GM21528 (cell line): ENCODE data around the gene AQP3.
"Not testable (repeated sequence)": the region's sequence is repeated elsewhere in the genome, so short reads cannot be mapped to it uniquely, and the experiment has no call there.

Source experiments
- ATAC-seq: cut with Tn5 transposase; IDR thresholded peaks from one replicate; pipeline ENCODE4 v1.9.1; 2021; ENCODE audit warnings: mild to moderate bottlenecking, moderate library complexity; ENCODE audit not compliant: unreplicated experiment, low FRiP score

AQP3 gene

GRCh38 chr9:33419708-33420303, 27.6 kb downstream of the AQP3 start:
- ATAC-seq, result no peak

DNA sequence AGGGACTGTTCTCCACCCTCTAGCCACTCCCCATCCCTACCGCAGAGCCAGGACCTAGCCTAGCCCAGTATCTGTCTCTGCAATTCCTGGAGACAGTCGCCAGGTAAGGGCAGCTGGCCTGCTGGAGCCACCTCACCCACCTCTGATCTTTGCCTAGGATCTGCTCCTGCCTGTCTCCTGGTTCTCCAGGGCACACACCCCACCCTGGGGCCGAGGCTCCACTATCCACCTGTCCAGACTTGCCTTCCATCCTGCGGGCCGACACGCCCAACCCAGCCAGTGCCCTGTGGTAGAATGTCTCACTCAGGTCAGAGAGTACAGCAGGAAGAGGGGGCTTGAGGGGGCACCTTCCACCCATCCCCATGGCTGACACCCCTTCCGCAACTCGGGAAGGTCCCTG, 29.3 kb downstream of the AQP3 start:
- ATAC-seq, result no peak

DNA sequence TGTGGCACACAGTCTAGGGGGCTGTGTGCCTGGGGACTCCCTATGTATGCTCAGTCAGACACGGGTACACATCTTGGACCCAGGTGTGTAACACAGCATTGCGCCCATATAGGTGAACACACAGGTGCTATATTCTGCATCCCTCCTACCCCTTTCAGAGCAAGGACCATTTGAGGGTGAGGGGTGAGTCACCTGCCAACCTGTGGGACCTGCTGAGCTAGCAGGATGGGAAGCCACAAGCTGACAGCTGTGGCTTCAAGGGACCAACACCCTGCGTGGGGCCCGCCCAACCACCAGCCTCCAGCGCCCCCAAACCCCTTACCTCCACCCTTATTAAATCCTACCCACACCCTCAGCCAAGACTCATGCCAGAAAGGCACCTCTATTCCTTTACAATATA, 30.4 kb downstream of the AQP3 start:
- no peak for ATAC-seq

- no peak for ATAC-seq
Observed at GRCh38 chr9:33415501-33416038, 31.8 kb downstream of the AQP3 start.

DNA sequence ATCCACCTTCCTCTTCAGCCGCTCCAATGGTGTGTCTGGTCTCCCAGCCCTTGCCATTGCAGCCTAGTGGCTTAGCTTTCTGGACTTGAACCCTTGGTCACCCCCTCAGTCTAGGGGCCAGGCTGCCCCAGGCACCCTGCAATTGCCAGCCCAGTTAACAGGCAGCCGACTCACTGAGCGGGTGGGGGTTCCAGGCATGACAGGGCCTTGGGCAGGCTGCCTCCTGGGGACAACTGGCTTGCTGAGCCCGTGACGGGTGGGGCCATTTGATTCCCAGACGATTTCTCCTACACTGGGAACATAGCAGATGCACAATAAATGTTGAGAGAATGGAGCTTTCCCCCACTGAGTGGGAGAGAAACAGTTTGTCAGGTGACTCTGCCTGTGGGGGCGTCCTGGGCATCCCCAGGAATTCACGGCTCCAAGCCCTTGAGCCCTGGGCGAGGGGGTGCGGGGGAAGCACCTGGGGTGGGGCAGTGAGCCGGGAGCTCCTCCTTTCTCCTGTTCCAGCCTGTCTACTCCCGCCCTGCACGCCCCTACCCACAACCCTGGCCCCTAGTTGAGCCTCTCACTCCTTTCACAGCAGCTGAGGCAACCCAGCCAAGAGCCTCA, 32.4 kb downstream of the AQP3 start:
- no peak for ATAC-seq

DNA sequence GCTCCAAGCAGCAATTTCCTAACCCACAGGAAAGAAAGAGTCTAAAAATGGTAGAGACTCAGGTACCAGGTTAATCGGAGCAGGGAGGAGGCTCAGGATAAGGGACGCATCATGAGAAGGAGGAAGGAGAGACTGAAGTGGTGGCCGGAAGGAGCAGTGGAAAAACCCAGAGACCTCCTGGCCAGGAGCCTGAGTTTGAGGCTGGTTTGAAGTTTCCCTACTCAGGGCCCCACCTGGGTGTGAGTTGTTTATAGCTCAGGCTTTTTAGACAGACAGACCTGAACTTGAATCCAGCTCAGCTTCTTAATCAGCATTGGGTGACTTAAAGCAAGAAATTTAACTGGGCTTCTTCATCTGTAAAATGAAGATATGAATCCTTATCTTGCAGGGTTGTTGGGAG, 33.1 kb downstream of the AQP3 start:
- no peak for ATAC-seq

DNA sequence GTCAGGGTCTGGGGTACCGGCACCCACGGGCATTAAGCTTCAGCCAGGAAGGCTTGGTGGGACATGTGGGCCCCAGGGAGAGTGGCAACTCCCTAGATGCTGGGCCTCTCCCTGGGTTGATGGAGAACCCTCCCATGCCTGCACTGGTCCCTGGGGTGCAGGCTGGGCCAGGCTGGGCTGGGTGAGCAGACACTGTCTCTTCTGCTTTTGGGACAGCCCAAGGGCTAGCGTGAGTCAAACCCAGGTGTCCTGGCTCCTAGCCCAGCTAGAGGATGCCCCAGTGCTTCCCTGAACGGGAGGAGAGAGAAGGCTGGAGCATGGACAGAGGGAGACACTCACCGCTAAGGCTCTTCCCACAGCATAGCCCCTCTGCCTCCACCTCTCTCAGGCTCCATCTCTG, 39.3 kb downstream of the AQP3 start:
- ATAC-seq, result no peak

- no peak for ATAC-seq
Observed at GRCh38 chr9:33407061-33407460, 40.3 kb downstream of the AQP3 start.

- ATAC-seq, result no peak
Observed at GRCh38 chr9:33404788-33405362, 42.5 kb downstream of the AQP3 start.

DNA sequence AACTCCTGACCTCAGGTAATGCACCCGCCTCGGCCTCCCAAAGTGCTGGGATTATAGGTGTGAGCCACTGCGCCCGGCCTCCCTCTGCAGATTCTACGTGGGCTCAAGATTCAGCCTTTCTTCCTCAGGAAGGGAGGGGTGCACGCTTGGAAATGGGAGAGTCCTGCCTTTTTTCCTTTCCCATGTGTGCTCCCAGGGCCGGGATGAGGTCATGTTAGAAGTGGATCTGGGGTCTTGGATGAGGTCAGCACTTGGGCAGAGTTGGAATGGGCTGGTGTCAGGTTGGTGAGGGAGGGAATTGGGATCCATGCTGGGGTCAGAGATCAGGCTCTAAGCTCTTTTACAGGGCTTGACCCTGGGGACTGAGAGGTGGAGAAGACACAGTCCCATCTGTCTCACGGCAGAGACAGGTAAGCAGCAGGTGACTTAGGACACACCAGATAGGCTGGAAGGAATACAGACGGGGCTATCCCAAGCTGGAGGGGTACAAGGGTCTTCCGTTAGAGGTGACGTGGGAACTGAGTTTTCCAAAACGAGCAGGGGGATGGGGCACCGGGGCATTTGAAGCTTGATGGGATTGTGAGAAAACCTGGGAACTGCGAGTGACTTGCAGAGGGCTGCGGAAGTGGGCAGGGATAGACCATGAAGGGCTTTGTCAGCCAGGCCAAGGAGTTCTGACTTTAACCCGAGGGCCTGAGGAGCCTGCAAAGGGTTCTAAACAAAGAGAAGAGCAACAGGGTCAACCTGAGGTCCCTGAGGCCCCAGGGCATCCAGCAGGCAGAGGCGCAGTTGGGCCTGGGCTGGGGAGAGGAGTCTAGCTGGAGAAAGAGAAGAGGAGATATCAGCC, 43.2 kb downstream of the AQP3 start:
- ATAC-seq, result no peak

GRCh38 chr9:33402371-33402770, 45.0 kb downstream of the AQP3 start, which contains the start of gene AQP7:
Gene AQP7, minus strand, starts transcription at chr9:33402568. Its CDS starts 1,306 bp downstream, at chr9:33401262.
- not testable (repeated sequence) for ATAC-seq

- not testable (repeated sequence) for ATAC-seq
Observed at GRCh38 chr9:33401809-33402208, 45.6 kb downstream of the AQP3 start.

- ATAC-seq, result not testable (repeated sequence)
Observed at GRCh38 chr9:33399047-33399446, 48.3 kb downstream of the AQP3 start.

GRCh38 chr9:33397801-33398200, 49.6 kb downstream of the AQP3 start:
- not testable (repeated sequence) for ATAC-seq

- not testable (repeated sequence) for ATAC-seq
Observed at GRCh38 chr9:33395159-33395879, 52.1 kb downstream of the AQP3 start.

- not testable (repeated sequence) for ATAC-seq
Observed at GRCh38 chr9:33393986-33394385, 53.4 kb downstream of the AQP3 start.

- no peak for ATAC-seq
Observed at GRCh38 chr9:33393581-33393980, 53.8 kb downstream of the AQP3 start.

- not testable (repeated sequence) for ATAC-seq
Observed at GRCh38 chr9:33392591-33393021, 54.8 kb downstream of the AQP3 start.
